ENCODE data around the gene MBD5. TPM values are rescaled to one million over a fixed set of nuclear protein-coding genes. Genes with fewer than 3 reads are reported as not detected.

Gene MBD5
- total RNA-seq, 2 donors from 2014 or later, result 25.5 to 27.6 TPM

GRCh38 chr2:148096012-148096411, 75.1 kb downstream of the MBD5 start:
- intact Hi-C loops (cut with DNase I), result no loop called here
- DNase-seq, result no peak
- no peak for ATAC-seq

GRCh38 chr2:148102641-148103040, 81.8 kb downstream of the MBD5 start:
- intact Hi-C loops (cut with DNase I), result no loop called here
- DNase-seq (no peak), ATAC-seq (no peak)

- DNase-seq (no peak), ATAC-seq (no peak)
- intact Hi-C loops (cut with DNase I), result no loop called here
These were observed 83.1 kb downstream of the MBD5 start for GRCh38 chr2:148103946-148104345.

- intact Hi-C loops (cut with DNase I), result no loop called here
- ATAC-seq, result no peak
- no peak for DNase-seq
These were observed 85.4 kb downstream of the MBD5 start for GRCh38 chr2:148106331-148106730.

GRCh38 chr2:148108385-148108784, 87.5 kb downstream of the MBD5 start:
- DNase-seq, result no peak
- intact Hi-C loops (cut with DNase I), result no loop called here
- ATAC-seq, result no peak

- no peak for ATAC-seq
- intact Hi-C loops (cut with DNase I), result no loop called here
- no peak for DNase-seq
These were observed 89.3 kb downstream of the MBD5 start for GRCh38 chr2:148110184-148110583.

GRCh38 chr2:148122788-148123187, 101.9 kb downstream of the MBD5 start:
- intact Hi-C loops (cut with DNase I), result no loop called here
- DNase-seq (no peak), ATAC-seq (no peak)

- no peak for DNase-seq
- no peak for ATAC-seq
- intact Hi-C loops (cut with DNase I), result no loop called here
These were observed 103.4 kb downstream of the MBD5 start for GRCh38 chr2:148124271-148124670.

GRCh38 chr2:148130581-148130980, 109.7 kb downstream of the MBD5 start:
- intact Hi-C loops (cut with DNase I), result no loop called here
- no peak for ATAC-seq
- DNase-seq, result no peak

- intact Hi-C loops (cut with DNase I), result no loop called here
- no peak for ATAC-seq
- no peak for DNase-seq
These were observed 111.5 kb downstream of the MBD5 start for GRCh38 chr2:148132412-148132811.

GRCh38 chr2:148135705-148136104, 114.8 kb downstream of the MBD5 start:
- DNase-seq (no peak), ATAC-seq (no peak)
- intact Hi-C loops (cut with DNase I), result no loop called here

- intact Hi-C loops (cut with DNase I), result no loop called here
- ATAC-seq, result no peak
- no peak for DNase-seq
These were observed 115.5 kb downstream of the MBD5 start for GRCh38 chr2:148136441-148136840.

- intact Hi-C loops (cut with DNase I), result no loop called here
- ATAC-seq (no peak), DNase-seq (no peak)
These were observed 141.1 kb downstream of the MBD5 start for GRCh38 chr2:148161909-148162435.

GRCh38 chr2:148162871-148163270, 142.0 kb downstream of the MBD5 start:
- intact Hi-C loops (cut with DNase I), result no loop called here
- DNase-seq (no peak), ATAC-seq (no peak)

- ATAC-seq (no peak), DNase-seq (no peak)
- intact Hi-C loops (cut with DNase I), result no loop called here
These were observed 145.1 kb downstream of the MBD5 start for GRCh38 chr2:148165975-148166374.

GRCh38 chr2:148167241-148167766, 146.4 kb downstream of the MBD5 start:
- DNase-seq (no peak), ATAC-seq (no peak)
- intact Hi-C loops (cut with DNase I), result no loop called here

- DNase-seq (no peak), ATAC-seq (no peak)
- intact Hi-C loops (cut with DNase I), result no loop called here
These were observed 147.0 kb downstream of the MBD5 start for GRCh38 chr2:148167855-148168254.

GRCh38 chr2:148172131-148172753, 151.4 kb downstream of the MBD5 start:
- DNase-seq (no peak), ATAC-seq (no peak)
- intact Hi-C loops (cut with DNase I), result no loop called here

- no peak for DNase-seq
- intact Hi-C loops (cut with DNase I), result no loop called here
- no peak for ATAC-seq
These were observed 152.3 kb downstream of the MBD5 start for GRCh38 chr2:148173168-148173567.

- intact Hi-C loops (cut with DNase I), result no loop called here
- DNase-seq (no peak), ATAC-seq (no peak)
These were observed 156.7 kb downstream of the MBD5 start for GRCh38 chr2:148177559-148177958.

GRCh38 chr2:148179724-148180123, 158.8 kb downstream of the MBD5 start:
- ATAC-seq (no peak), DNase-seq (no peak)
- intact Hi-C loops (cut with DNase I), result no loop called here

Data from left cardiac atrium (tissue), 4 donors.